Stomach (tissue), 9 donors: ENCODE measurements around the gene ABI3BP. TPM values are rescaled to one million over a fixed set of nuclear protein-coding genes. Genes with fewer than 3 reads are reported as not detected.

Source experiments
- DNase-seq, 2 donors: peaks; one replicate each; pipeline versions ENCODE4 v3.0.0 to v3.0.0-alpha.2; 2013 to 2019
- H3K27ac ChIP-seq, 5 donors: fragments of 200-600 bp in 4 of 5; sonication (generic) in 4 of 5; one replicate each; pipeline ENCODE4 v1.5.1; 2013 to 2019; ENCODE audit warnings: mild to moderate bottlenecking in 1 of 5, moderate library complexity in 1 of 5
- H3K27me3 ChIP-seq, 3 donors: fragments of 200-600 bp; sonication (generic); one replicate each; pipeline ENCODE4 v1.5.1; 2017 to 2019; ENCODE audit warnings: mixed run types in 1 of 3
- H3K36me3 ChIP-seq, 4 donors: fragments of 200-600 bp; sonication (generic); 1 replicate in 3 of 4; 2 replicates in 1 of 4; pipeline ENCODE4 v1.5.1; 2016 to 2019
- H3K4me1 ChIP-seq, 4 donors: fragments of 200-600 bp; sonication (generic); one replicate each; pipeline ENCODE4 v1.5.1; 2016 to 2019
- H3K4me3 ChIP-seq, 4 donors: fragments of 200-600 bp; sonication (generic) in 3 of 4; one replicate each; pipeline ENCODE4 v1.5.1; 2016 to 2019; ENCODE audit warnings: mild to moderate bottlenecking in 1 of 4
- H3K9me3 ChIP-seq, 4 donors: fragments of 200-600 bp; sonication (generic); one replicate each; pipeline ENCODE4 v1.5.1; 2016 to 2019
- CTCF ChIP-seq, 7 experiments: fragments of 450-650 bp in 4 of 7; fragments of 200-600 bp in 3 of 7; sonication (generic) in 3 of 7; IDR thresholded peaks; one replicate each; pipeline ENCODE4 v1.5.1; 2016 to 2019; ENCODE audit warnings: antibody characterized with exemption in 7 of 7, control low read depth in 2 of 7, mild to moderate bottlenecking in 1 of 7
- EP300 ChIP-seq: sonication (generic); formaldehyde crosslinking; IDR thresholded peaks from one replicate; pipeline ENCODE4 v1.6.1; 2017; ENCODE audit warnings: antibody characterized with exemption
- POLR2A ChIP-seq, 4 donors: fragments of 450-650 bp; IDR thresholded peaks; one replicate each; pipeline ENCODE4 v1.6.1; 2016; ENCODE audit warnings: antibody characterized with exemption in 4 of 4, control low read depth in 2 of 4, mild to moderate bottlenecking in 1 of 4, moderate library complexity in 1 of 4
- POLR2AphosphoS5 ChIP-seq, 3 donors: sonication (generic); formaldehyde crosslinking; IDR thresholded peaks; one replicate each; pipeline ENCODE4 v1.6.1; 2016; ENCODE audit warnings: antibody characterized with exemption in 3 of 3
- WGBS, 5 donors: extraction: QIAGEN DNeasy Blood & Tissue Kit in 3 of 5; methylation state at CpG; one replicate each; pipeline versions ENCODE4 v1.1.5 to v1.1.7; 2013 to 2018; 5-methylcytosine and 5-hydroxymethylcytosine counted together
- intact Hi-C: fragments of 100-400 bp; cut with DNase I; formaldehyde crosslinking; loops from one replicate; pipeline ENCODE4 v1.15.1; 2023; ENCODE audit warnings: low total_unique reads
- polyA plus RNA-seq, 3 donors: library from polyadenylated mRNA; stranded (reverse); fragments of 200-250 nt; gene quantifications; one replicate each; pipeline ENCODE4 v1.2.3, GENCODE V29; 2013
- total RNA-seq, 5 donors: library from RNA; depleted of rRNA; stranded (reverse); fragments of >200 nt; gene quantifications; one replicate each; pipeline versions ENCODE4 v1.1.0 to v1.2.3, GENCODE V29; 2014 to 2016
- donor health status: healthy with polysubstance abuse.
- donor health status: Bipolar disorder and iron deficiency.
- donor health status: healthy.

ABI3BP gene
- total and polyA plus RNA-seq, 8 donors: 1.5 to 252 (median 21.7) TPM

GRCh38 chr3:100992231-100993012 lies 799 bp downstream of the ABI3BP start:
- Histone ChIP-seq H3K36me3 (no peaks in the 10 kb centered on the region), H3K4me3 (peak overlapping the region; percentile 34 to 46 (median 41)), H3K9me3 (no peaks in the 10 kb centered on the region), H3K4me1 (peaks cover 0 to 20% (median 7%) of the 10 kb centered on the region in 4 donors), H3K27ac (peak overlapping the region in 4 of 5 donors; percentile 52 to 82 (median 66)), H3K27me3 (no peaks in the 10 kb centered on the region)
- TF ChIP-seq CTCF (IDR thresholded peaks at IDR 0.05) (no peak), POLR2A (IDR thresholded peaks at IDR 0.05) (no peak), EP300 (no peak), POLR2AphosphoS5 (IDR thresholded peaks at IDR 0.05) (no peak)
- 14 to 24% (median 16%) methylated on average over 3 of the region's 3 CpGs for WGBS, 5 donors
- DNase-seq: peak in 1 of 2 donors; percentile 74
- intact Hi-C loops: no loop called here

GRCh38 chr3:100988080-100988479 lies 5.1 kb downstream of the ABI3BP start:
- no peaks in the 10 kb centered on the region for H3K27me3 ChIP-seq
- H3K27ac ChIP-seq: peak overlapping the region in 1 of 5 donors; percentile 19
- TF ChIP-seq CTCF (IDR thresholded peaks at IDR 0.05): no peak
- no peak for TF ChIP-seq EP300
- no peak for TF ChIP-seq POLR2AphosphoS5 (IDR thresholded peaks at IDR 0.05)
- TF ChIP-seq POLR2A (IDR thresholded peaks at IDR 0.05): no peak
- H3K4me1 ChIP-seq: peaks cover 0 to 21% (median 5%) of the 10 kb centered on the region in 4 donors
- no peak overlapping the region for H3K4me3 ChIP-seq
- WGBS, 5 donors: 60 to 64% (median 61%) methylated on average over 1 of the region's 1 CpG
- no peaks in the 10 kb centered on the region for H3K9me3 ChIP-seq
- H3K36me3 ChIP-seq: no peaks in the 10 kb centered on the region
- intact Hi-C loops: no loop called here
- no peak for DNase-seq

GRCh38 chr3:100984308-100984707 lies 8.9 kb downstream of the ABI3BP start:
- Histone ChIP-seq H3K27ac (peak overlapping the region in 3 of 5 donors; percentile 11 to 45 (median 43)), H3K36me3 (no peaks in the 10 kb centered on the region), H3K9me3 (no peaks in the 10 kb centered on the region), H3K4me3 (no peak overlapping the region), H3K27me3 (no peaks in the 10 kb centered on the region), H3K4me1 (peaks cover 0 to 44% (median 10%) of the 10 kb centered on the region in 4 donors)
- intact Hi-C loops: no loop called here
- DNase-seq: no peak
- TF ChIP-seq EP300 (no peak), POLR2A (IDR thresholded peaks at IDR 0.05) (no peak), POLR2AphosphoS5 (IDR thresholded peaks at IDR 0.05) (no peak), CTCF (IDR thresholded peaks at IDR 0.05) (no peak)

- no peaks in the 10 kb centered on the region for H3K36me3 ChIP-seq
- no peaks in the 10 kb centered on the region for H3K9me3 ChIP-seq
- intact Hi-C loops: no loop called here
- H3K4me3 ChIP-seq: peak overlapping the region in 1 of 4 donors; percentile 3
- DNase-seq: peak in 1 of 2 donors; percentile 73
- no peaks in the 10 kb centered on the region for H3K27me3 ChIP-seq
- WGBS, 5 donors: 9 to 40% (median 13%) methylated on average over 4 of the region's 4 CpGs
- H3K4me1 ChIP-seq: peaks cover 0 to 52% (median 13%) of the 10 kb centered on the region in 4 donors
- TF ChIP-seq POLR2A (IDR thresholded peaks at IDR 0.05) (no peak), POLR2AphosphoS5 (IDR thresholded peaks at IDR 0.05) (no peak), CTCF (IDR thresholded peaks at IDR 0.05) (no peak), EP300 (no peak)
- peak overlapping the region in 4 of 5 donors; percentile 20 to 65 (median 62) for H3K27ac ChIP-seq
Measured at GRCh38 chr3:100982710-100983109, 10.5 kb downstream of the ABI3BP start.
